HG02870 (cell line): ENCODE data around the gene GALNT15.

ENCODE experiments used
- ATAC-seq: cut with Tn5 transposase; IDR thresholded peaks from one replicate; pipeline ENCODE4 v1.9.1; 2021; ENCODE audit warnings: mild to moderate bottlenecking, moderate library complexity; ENCODE audit not compliant: unreplicated experiment

GALNT15 gene

GRCh38 chr3:16221990-16222389 is 47.5 kb downstream of the GALNT15 start:
- no peak for ATAC-seq

- no peak for ATAC-seq
Observed at GRCh38 chr3:16222547-16222946, 48.1 kb downstream of the GALNT15 start.

- ATAC-seq = no peak
Observed at GRCh38 chr3:16224325-16224724, 49.8 kb downstream of the GALNT15 start.

GRCh38 chr3:16227566-16227965 is 53.1 kb downstream of the GALNT15 start:
- no peak for ATAC-seq

- no peak for ATAC-seq
Observed at GRCh38 chr3:16229681-16230080, 55.2 kb downstream of the GALNT15 start.

- no peak for ATAC-seq
Observed at GRCh38 chr3:16231983-16232382, 57.5 kb downstream of the GALNT15 start.

- no peak for ATAC-seq
Observed at GRCh38 chr3:16233806-16234205, 59.3 kb downstream of the GALNT15 start.

- no peak for ATAC-seq
Observed at GRCh38 chr3:16234281-16234680, 59.8 kb downstream of the GALNT15 start.

GRCh38 chr3:16236030-16236639 is 61.7 kb downstream of the GALNT15 start:
- ATAC-seq = no peak

GRCh38 chr3:16236856-16237393 is 62.4 kb downstream of the GALNT15 start:
- ATAC-seq = no peak

- ATAC-seq = no peak
Observed at GRCh38 chr3:16239086-16239770, 64.7 kb downstream of the GALNT15 start.

- ATAC-seq = no peak
Observed at GRCh38 chr3:16239780-16240179, 65.3 kb downstream of the GALNT15 start.

- ATAC-seq = no peak
Observed at GRCh38 chr3:16240229-16241023, 65.9 kb downstream of the GALNT15 start.

GRCh38 chr3:16241225-16241624 is 66.7 kb downstream of the GALNT15 start:
- ATAC-seq = no peak

- ATAC-seq = no peak
Observed at GRCh38 chr3:16242177-16242576, 67.7 kb downstream of the GALNT15 start.

- ATAC-seq = no peak
Observed at GRCh38 chr3:16243706-16244490, 69.4 kb downstream of the GALNT15 start.

- no peak for ATAC-seq
Observed at GRCh38 chr3:16245609-16246008, 71.1 kb downstream of the GALNT15 start.

- ATAC-seq = peak; percentile 77
Observed at GRCh38 chr3:16247282-16248061, 73.0 kb downstream of the GALNT15 start.

GRCh38 chr3:16248556-16248955 is 74.1 kb downstream of the GALNT15 start:
- no peak for ATAC-seq

GRCh38 chr3:16249336-16249735 is 74.9 kb downstream of the GALNT15 start:
- ATAC-seq = no peak
